Measurements from ENCODE around the gene BST1.

Gene BST1

GRCh38 chr4:15695240-15695699, 7.6 kb upstream of the BST1 start:
- no peak overlapping the region for H3K4me2 ChIP-seq (ENCODE audit: low read length)

GRCh38 chr4:15695729-15696128, 7.1 kb upstream of the BST1 start:
- Histone ChIP-seq H3K4me3 (ENCODE audit: low read length) (no peak overlapping the region), H4K20me1 (ENCODE audit: control insufficient read depth, insufficient read depth, low read depth, low read length) (no peaks in the 10 kb centered on the region)

More at GRCh38 chr4:15695240-15695699, 7.6 kb upstream of the BST1 start:
- no peak overlapping the region for H3K4me3 ChIP-seq (ENCODE audit: low read length)
- no peaks in the 10 kb centered on the region for H3F3A ChIP-seq (ENCODE audit: control insufficient read depth, insufficient read depth)
- H3K27me3 ChIP-seq (ENCODE audit: control insufficient read depth, low read length): no peaks in the 10 kb centered on the region
- no peaks in the 10 kb centered on the region for H4K20me1 ChIP-seq (ENCODE audit: control insufficient read depth, insufficient read depth, low read depth, low read length)
- no peaks in the 10 kb centered on the region for H3K4me1 ChIP-seq (ENCODE audit: control insufficient read depth, low read length)
- H3K9me3 ChIP-seq (ENCODE audit: control insufficient read depth, insufficient read depth, low read length): no peaks in the 10 kb centered on the region
- no peaks in the 10 kb centered on the region for H3K79me2 ChIP-seq (ENCODE audit: control insufficient read depth, low read length)
- H3K9me2 ChIP-seq (replicated peaks; ENCODE audit: control insufficient read depth, low read length): no peaks in the 10 kb centered on the region
- no peak overlapping the region for H3K27ac ChIP-seq (ENCODE audit: low read depth, low read length)
- TF ChIP-seq CTCF (IDR thresholded peaks at IDR 0.05; ENCODE audit: low read depth, low read length, poor library complexity, severe bottlenecking): no peak
- H3K36me3 ChIP-seq (ENCODE audit: control insufficient read depth, low read length): no peaks in the 10 kb centered on the region

GRCh38 chr4:15696866-15697265, 6.0 kb upstream of the BST1 start:
- Histone ChIP-seq H4K20me1 (ENCODE audit: control insufficient read depth, insufficient read depth, low read depth, low read length) (no peaks in the 10 kb centered on the region), H3K9me2 (replicated peaks; ENCODE audit: control insufficient read depth, low read length) (no peaks in the 10 kb centered on the region), H3K27ac (ENCODE audit: low read depth, low read length) (no peak overlapping the region), H3K79me2 (ENCODE audit: control insufficient read depth, low read length) (no peaks in the 10 kb centered on the region), H3K27me3 (ENCODE audit: control insufficient read depth, low read length) (no peaks in the 10 kb centered on the region), H3K4me3 (ENCODE audit: low read length) (no peak overlapping the region), H3K36me3 (ENCODE audit: control insufficient read depth, low read length) (no peaks in the 10 kb centered on the region), H3K9me3 (ENCODE audit: control insufficient read depth, insufficient read depth, low read length) (no peaks in the 10 kb centered on the region), H3F3A (ENCODE audit: control insufficient read depth, insufficient read depth) (no peaks in the 10 kb centered on the region), H3K4me2 (ENCODE audit: low read length) (no peak overlapping the region), H3K4me1 (ENCODE audit: control insufficient read depth, low read length) (no peaks in the 10 kb centered on the region)
- TF ChIP-seq CTCF (IDR thresholded peaks at IDR 0.05; ENCODE audit: low read depth, low read length, poor library complexity, severe bottlenecking) (no peak), EZH2phosphoT487 (IDR thresholded peaks at IDR 0.05; ENCODE audit: borderline replicate concordance, low read length) (no peak)

More at GRCh38 chr4:15695729-15696128, 7.1 kb upstream of the BST1 start:
- Histone ChIP-seq H3K27ac (ENCODE audit: low read depth, low read length) (no peak overlapping the region), H3K9me3 (ENCODE audit: control insufficient read depth, insufficient read depth, low read length) (no peaks in the 10 kb centered on the region), H3K79me2 (ENCODE audit: control insufficient read depth, low read length) (no peaks in the 10 kb centered on the region), H3K4me2 (ENCODE audit: low read length) (no peak overlapping the region), H3K36me3 (ENCODE audit: control insufficient read depth, low read length) (no peaks in the 10 kb centered on the region), H3K4me1 (ENCODE audit: control insufficient read depth, low read length) (no peaks in the 10 kb centered on the region), H3F3A (ENCODE audit: control insufficient read depth, insufficient read depth) (no peaks in the 10 kb centered on the region), H3K9me2 (replicated peaks; ENCODE audit: control insufficient read depth, low read length) (no peaks in the 10 kb centered on the region), H3K27me3 (ENCODE audit: control insufficient read depth, low read length) (no peaks in the 10 kb centered on the region)
- TF ChIP-seq CTCF (IDR thresholded peaks at IDR 0.05; ENCODE audit: low read depth, low read length, poor library complexity, severe bottlenecking): no peak
- no peak for TF ChIP-seq EZH2phosphoT487 (IDR thresholded peaks at IDR 0.05; ENCODE audit: borderline replicate concordance, low read length)

Measured in DOHH2 (cell line).